ENCODE measurements around the gene RPL7A. TPM values are rescaled to one million over a fixed set of nuclear protein-coding genes. Genes with fewer than 3 reads are reported as not detected.
"Not testable (repeated sequence)": the region's sequence is repeated elsewhere in the genome, so short reads cannot be mapped to it uniquely, and the experiment has no call there.

Gene RPL7A
- total RNA-seq, 4 donors from 2014 or later: 1,745 to 3,005 (median 2,502) TPM

DNA sequence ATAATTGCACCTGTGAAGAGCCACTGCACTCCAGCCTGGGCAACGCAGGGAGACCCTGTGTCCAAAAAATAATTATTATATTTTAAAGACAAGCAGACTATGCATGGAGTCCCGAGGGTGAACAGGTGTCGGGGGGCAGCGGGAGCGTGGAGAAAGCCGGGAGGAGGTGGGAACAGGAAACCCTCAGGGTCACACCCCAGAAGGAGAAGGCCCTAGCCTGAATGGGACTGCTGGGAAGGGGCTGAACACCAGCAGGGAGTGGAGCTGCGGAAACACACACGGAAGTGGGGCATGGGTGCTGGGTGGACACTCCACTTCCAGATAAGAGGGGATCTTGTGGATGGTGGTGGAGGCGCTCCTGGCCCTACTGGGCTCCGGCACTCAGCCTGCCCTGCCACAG, 24.8 kb upstream of the RPL7A start:
- Histone ChIP-seq H3K36me3 (no peaks in the 10 kb centered on the region), H3K4me1 (no peaks in the 10 kb centered on the region), H3K9me3 (no peaks in the 10 kb centered on the region), H3K27ac (no peak overlapping the region), H3K27me3 (no peaks in the 10 kb centered on the region), H3K4me3 (no peak overlapping the region)
- TF ChIP-seq, protein P1, sequence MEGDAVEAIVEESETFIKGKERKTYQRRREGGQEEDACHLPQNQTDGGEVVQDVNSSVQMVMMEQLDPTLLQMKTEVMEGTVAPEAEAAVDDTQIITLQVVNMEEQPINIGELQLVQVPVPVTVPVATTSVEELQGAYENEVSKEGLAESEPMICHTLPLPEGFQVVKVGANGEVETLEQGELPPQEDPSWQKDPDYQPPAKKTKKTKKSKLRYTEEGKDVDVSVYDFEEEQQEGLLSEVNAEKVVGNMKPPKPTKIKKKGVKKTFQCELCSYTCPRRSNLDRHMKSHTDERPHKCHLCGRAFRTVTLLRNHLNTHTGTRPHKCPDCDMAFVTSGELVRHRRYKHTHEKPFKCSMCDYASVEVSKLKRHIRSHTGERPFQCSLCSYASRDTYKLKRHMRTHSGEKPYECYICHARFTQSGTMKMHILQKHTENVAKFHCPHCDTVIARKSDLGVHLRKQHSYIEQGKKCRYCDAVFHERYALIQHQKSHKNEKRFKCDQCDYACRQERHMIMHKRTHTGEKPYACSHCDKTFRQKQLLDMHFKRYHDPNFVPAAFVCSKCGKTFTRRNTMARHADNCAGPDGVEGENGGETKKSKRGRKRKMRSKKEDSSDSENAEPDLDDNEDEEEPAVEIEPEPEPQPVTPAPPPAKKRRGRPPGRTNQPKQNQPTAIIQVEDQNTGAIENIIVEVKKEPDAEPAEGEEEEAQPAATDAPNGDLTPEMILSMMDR (IDR thresholded peaks at IDR 0.05): no peak
- no peak for TF ChIP-seq POLR2A (IDR thresholded peaks at IDR 0.05)
- intact Hi-C loops (cut with DNase I; ENCODE audit: low total_unique reads): no loop called here
- DNase-seq: no peak

DNA sequence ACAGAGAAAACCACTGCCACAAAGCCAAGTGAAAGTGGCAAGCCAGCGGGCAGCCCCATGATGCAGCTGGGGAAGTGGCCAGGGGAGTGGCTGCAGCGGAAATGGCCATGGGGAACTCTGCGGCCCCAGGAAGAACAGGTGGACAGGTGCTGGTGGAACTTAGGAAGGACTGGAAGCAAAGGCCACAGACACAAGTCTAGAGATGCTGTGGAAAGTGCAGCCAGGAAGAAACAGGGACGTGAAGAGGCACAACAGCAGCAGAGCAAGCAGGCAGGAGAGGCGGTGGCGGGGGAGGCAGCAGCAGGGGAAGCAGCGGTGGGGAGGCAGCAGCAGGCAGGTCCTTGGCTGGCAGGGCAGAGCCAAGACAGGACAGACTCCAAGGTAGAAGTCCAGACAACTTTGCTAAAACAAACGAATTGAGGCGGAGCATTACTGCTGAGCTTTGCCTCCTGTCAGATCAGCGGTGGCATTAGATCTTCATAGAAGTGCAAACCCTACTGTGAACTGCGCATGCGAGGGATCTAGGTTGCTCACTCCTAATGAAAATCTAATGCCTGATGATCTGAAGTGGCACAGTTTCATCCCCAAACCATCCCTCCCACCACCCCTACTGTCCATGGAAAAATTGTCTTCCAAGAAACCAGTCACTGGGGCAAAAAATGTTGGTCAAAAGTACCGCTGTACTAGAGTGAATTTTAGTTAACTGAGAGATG, 23.9 kb upstream of the RPL7A start:
- H3K36me3 ChIP-seq: no peaks in the 10 kb centered on the region
- no peak overlapping the region for H3K4me3 ChIP-seq
- no peaks in the 10 kb centered on the region for H3K4me1 ChIP-seq
- TF ChIP-seq POLR2A (IDR thresholded peaks at IDR 0.05): no peak
- TF ChIP-seq, protein P1 (IDR thresholded peaks at IDR 0.05): no peak
- intact Hi-C loops (cut with DNase I; ENCODE audit: low total_unique reads): no loop called here
- no peak overlapping the region for H3K27ac ChIP-seq
- H3K27me3 ChIP-seq: no peaks in the 10 kb centered on the region
- no peak for DNase-seq
- no peaks in the 10 kb centered on the region for H3K9me3 ChIP-seq

DNA sequence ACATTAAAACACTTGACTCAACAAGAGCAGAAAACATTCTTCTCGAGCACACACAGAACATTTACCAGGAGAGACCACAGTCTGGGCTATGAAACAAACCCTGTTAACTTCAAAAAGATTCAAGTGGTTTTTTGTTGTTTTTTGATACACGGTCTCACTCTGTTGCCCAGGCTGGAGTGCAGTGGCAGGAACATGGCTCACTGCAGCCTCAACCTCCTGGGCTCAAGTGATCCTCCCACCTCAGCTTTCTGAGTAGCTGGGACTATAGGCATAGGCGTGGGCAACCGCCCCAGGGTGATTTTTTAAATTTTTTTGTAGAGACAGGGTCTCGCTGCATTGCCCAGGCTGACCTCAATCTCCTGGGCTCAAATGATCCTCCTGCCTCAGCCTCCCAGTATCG, 21.0 kb upstream of the RPL7A start:
- intact Hi-C loops (cut with DNase I; ENCODE audit: low total_unique reads); H3K27ac ChIP-seq; H3K4me1 ChIP-seq; H3K27me3 ChIP-seq; H3K4me3 ChIP-seq; H3K9me3 ChIP-seq; DNase-seq; H3K36me3 ChIP-seq: not testable (repeated sequence)

DNA sequence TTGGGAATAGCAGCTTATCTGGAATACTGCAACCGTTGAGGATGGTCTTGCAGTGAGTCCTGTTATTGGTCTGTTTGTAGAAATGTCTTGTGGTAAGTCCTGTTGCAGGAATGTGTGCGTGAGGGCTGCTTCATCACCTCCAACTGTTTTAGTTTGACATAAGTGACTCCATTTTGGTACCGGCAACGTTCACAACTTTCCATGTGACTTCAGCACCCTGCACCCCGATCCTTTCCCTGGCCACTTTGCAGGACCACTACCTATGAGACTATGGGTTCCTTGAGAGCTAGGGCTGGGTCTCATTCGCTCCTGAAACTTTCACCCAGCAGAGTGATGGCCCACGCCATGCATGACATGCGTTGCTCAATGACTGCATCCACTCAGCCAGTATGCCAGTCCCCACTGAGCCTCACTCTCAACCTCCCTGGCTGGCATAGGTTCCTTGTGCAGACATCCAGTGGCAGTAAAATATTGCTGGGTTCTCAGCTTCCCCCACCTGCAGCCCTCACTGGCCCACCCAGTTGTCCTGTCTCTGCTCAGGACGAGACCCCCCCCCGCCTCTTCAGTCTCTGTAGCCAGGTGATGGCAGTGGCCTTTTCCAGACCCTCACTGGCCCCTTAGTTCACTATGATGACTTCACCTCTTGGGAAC, 20.1 kb upstream of the RPL7A start:
- Histone ChIP-seq H3K27ac (no peak overlapping the region), H3K36me3 (no peaks in the 10 kb centered on the region), H3K4me1 (no peaks in the 10 kb centered on the region), H3K27me3 (no peaks in the 10 kb centered on the region), H3K9me3 (no peaks in the 10 kb centered on the region), H3K4me3 (no peak overlapping the region)
- TF ChIP-seq POLR2A (IDR thresholded peaks at IDR 0.05): no peak
- intact Hi-C loops (cut with DNase I; ENCODE audit: low total_unique reads): no loop called here
- peak in 1 of 2 donors; percentile 8 for DNase-seq

DNA sequence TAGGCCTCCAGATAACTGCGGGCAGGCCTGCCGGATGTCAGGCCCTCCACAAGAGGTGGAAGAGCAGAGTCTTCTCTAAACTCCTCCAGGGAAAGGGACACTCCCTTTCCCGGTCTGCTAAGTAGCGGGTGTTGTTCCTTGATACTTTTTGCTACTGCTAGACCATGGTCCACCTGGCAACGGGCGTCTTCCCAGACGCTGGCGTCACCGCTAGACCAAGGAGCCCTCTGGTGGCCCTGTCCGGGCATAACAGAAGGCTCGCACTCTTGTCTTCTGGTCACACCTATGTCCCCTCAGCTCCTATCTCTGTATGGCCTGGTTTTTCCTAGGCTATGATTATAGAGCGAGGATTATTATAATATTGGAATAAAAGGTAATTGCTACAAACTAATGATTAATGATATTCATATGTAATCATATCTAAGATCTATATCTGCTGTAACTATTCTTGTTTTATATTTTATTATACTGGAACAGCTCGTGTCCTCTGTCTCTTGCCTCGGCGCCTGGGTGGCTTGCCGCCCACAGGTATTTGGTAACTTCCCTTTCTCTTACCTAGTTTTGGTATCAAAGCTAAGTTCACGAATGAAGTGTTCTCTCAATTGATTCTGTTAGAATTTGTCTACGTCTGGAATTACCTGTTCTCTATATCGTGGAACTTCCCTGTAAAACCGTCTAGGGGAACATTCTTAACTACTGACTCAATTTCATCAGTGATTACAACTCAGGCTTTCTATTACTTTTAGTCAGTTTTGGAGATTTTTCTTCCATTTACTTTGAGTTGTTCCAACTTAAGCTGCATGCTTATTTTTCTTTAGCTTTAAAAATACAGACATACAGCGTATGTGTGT, 18.5 kb upstream of the RPL7A start:
- peak in 1 of 2 donors; percentile 19 for DNase-seq
- intact Hi-C loops (cut with DNase I; ENCODE audit: low total_unique reads); H3K27me3 ChIP-seq; H3K9me3 ChIP-seq; H3K4me3 ChIP-seq; H3K27ac ChIP-seq; H3K4me1 ChIP-seq; H3K36me3 ChIP-seq: not testable (repeated sequence)
- TF ChIP-seq, protein P1 (IDR thresholded peaks at IDR 0.05): peak; percentile 31 to 55 (median 44)

DNA sequence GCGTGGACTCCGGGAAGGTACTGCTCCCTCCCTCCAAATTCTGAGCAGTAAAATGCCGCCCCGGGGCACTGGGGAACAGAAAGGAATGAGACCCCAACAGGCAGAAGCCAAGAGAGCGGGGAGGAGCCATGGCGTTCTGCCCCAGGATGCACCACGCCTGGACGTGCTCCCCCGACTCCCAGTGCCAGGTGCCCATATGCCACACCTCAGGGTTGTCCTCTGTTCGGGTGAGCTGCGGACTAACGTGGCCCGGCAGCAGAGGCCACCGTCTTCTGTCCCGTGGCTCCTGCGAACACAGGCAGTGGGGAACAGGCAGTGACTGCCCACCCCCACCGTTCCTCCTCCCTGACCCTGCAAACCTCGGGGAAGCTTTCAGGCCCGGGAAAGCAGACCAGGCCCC, 16.8 kb upstream of the RPL7A start:
- intact Hi-C loops (cut with DNase I; ENCODE audit: low total_unique reads): no loop called here
- no peak for DNase-seq
- H3K27me3 ChIP-seq: no peaks in the 10 kb centered on the region
- no peak overlapping the region for H3K27ac ChIP-seq
- no peak overlapping the region for H3K4me3 ChIP-seq
- no peaks in the 10 kb centered on the region for H3K9me3 ChIP-seq
- TF ChIP-seq, protein P1 (IDR thresholded peaks at IDR 0.05): no peak
- no peak for TF ChIP-seq POLR2A (IDR thresholded peaks at IDR 0.05)
- H3K36me3 ChIP-seq: no peaks in the 10 kb centered on the region
- peaks cover 7 to 12% of the 10 kb centered on the region in 2 donors for H3K4me1 ChIP-seq

Measured in uterus (tissue), 4 donors.